Cardiac muscle cell (in vitro differentiated cells and primary cell): ENCODE data around the gene ARHGEF12. TPM values are rescaled to one million over a fixed set of nuclear protein-coding genes. Genes with fewer than 3 reads are reported as not detected.
A peak's percentile ranks its signal among the peaks of the same experiment; 100 is the strongest.

Experiments
- DNase-seq, 2 donors: peaks; one replicate each; pipeline versions ENCODE4 v3.0.0 to v3.0.0-alpha.2; 2010 to 2017; ENCODE audit warnings: low read depth in 1 of 2, low spot score in 1 of 2
- H3K27ac ChIP-seq: fragments of 200-600 bp; sonication (generic); 2 replicates; pipeline ENCODE4 v1.5.1; 2016
- H3K27me3 ChIP-seq: fragments of 200-600 bp; sonication (generic); 2 replicates; pipeline ENCODE4 v1.6.0; 2016; ENCODE audit warnings: control low read depth
- H3K36me3 ChIP-seq: fragments of 200-600 bp; sonication (generic); 2 replicates; pipeline ENCODE4 v1.5.1; 2016; ENCODE audit warnings: control low read depth
- H3K4me1 ChIP-seq: fragments of 200-600 bp; sonication (generic); 2 replicates; pipeline ENCODE4 v1.8.1; 2017; ENCODE audit warnings: low read depth, mild to moderate bottlenecking, mixed run types
- H3K4me3 ChIP-seq: fragments of 200-600 bp; sonication (generic); 2 replicates; pipeline ENCODE4 v1.5.1; 2016; ENCODE audit warnings: mild to moderate bottlenecking
- H3K9me3 ChIP-seq: fragments of 200-600 bp; sonication (generic); 2 replicates; pipeline ENCODE4 v1.5.1; 2017; ENCODE audit warnings: low read depth, mild to moderate bottlenecking, control low read depth
- CTCF ChIP-seq: IDR thresholded peaks from 2 replicates; pipeline ENCODE4 v1.5.1; 2012; ENCODE audit warnings: low read depth, mild to moderate bottlenecking, low read length
- polyA plus RNA-seq: library from polyadenylated mRNA; unstranded; fragments of >200 nt; fragmentation: Nextera tagmentation; extraction: Ambion mirVana; gene quantifications from 2 replicates; pipeline ENCODE4 v1.2.1, GENCODE V29; 2016
- total RNA-seq: library from RNA; depleted of rRNA; stranded (reverse); fragments of >200 nt; gene quantifications from 2 replicates; pipeline ENCODE4 v1.2.3, GENCODE V29; 2016

The ARHGEF12 gene
- total and polyA plus RNA-seq, 2 experiments from 2014 or later = 21.7 to 43.4 TPM

GRCh38 chr11:120318906-120319305 lies 17.3 kb upstream of the ARHGEF12 start:
- Histone ChIP-seq H3K9me3 (no peaks in the 10 kb centered on the region), H3K27me3 (no peaks in the 10 kb centered on the region), H3K4me1 (peaks cover 29% of the 10 kb centered on the region), H3K4me3 (no peak overlapping the region), H3K27ac (no peak overlapping the region), H3K36me3 (no peaks in the 10 kb centered on the region)
- no peak for TF ChIP-seq CTCF
- DNase-seq = no peak

DNA sequence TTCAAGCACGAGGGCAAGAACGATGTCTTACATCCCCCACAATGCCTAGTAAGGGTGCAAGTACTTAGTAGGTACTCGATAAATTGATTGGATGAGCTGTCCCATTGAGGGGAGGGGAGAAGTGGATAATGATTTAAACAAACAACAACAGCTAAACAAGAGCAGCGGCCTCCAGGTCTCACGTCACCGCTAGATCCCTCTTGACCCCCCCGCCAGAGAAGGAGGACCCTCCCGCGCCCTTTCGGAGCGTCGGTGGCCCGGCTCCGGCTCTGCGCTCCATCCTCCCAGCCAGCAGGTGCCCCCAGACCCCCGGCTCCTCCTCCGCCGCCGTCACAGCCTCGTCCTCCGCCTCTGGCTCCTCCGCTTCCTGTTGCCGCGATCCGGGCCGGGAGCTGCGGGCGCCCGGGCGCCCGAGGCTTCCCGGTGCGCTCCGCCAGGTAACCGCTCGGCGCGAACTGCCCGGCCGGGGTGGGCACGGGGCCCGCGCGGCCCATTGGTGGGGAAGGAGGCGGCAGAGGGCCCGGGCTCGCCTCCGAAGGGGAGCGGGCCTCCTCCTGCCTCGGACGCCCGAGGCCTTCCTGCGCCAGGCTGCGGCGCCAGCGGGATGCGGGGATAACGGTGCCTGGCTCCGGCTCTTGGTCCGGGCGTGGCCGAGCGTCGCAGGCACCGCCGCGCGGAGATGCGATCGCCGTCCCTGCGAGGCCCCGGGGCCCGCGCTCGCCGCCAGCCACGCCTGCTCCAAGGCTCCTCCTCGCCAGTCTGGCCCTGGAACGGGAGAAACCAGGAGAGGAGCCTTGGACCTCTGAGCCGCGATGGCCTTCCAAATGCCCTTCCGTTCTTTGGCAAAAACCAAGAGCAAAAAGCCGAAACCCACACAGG lies 11.0 kb upstream of the ARHGEF12 start, which contains the start of gene TLCD5:
Gene TLCD5, plus strand, starts transcription at position 368 of the 879 bp plus-strand sequence. CDS start 2,143 bp downstream, outside the sequence.
- Histone ChIP-seq H3K27me3 (no peaks in the 10 kb centered on the region), H3K4me3 (peak within 1 kb of the TSS; percentile 67), H3K4me1 (peaks cover 22% of the 10 kb centered on the region), H3K27ac (peak within 1 kb of the TSS; percentile 85), H3K9me3 (no peaks in the 10 kb centered on the region), H3K36me3 (peaks cover 2% of the 10 kb centered on the region)
- DNase-seq = peak; percentile 70 to 89
- no peak for TF ChIP-seq CTCF

DNA sequence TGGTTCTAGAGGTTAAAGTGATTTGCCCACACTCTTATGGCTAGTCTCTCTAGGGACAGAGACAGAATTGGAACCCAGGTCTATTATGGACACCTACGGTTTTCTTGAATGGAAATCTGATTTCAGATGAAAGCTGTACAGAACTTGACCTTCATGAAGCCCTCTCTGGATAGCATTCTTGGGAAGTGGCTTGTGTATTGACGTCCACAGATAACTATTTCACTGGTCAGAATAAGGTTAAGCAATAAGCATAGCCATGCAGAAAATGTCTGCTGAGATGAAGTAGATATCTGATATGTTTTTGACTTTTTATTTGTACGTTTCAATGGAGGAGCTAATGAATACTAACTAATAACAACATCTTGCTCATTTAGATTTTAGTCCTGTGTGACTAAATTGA lies 10.0 kb upstream of the ARHGEF12 start:
- Histone ChIP-seq H3K4me1 (peaks cover 23% of the 10 kb centered on the region), H3K27ac (peak overlapping the region; percentile 85), H3K9me3 (no peaks in the 10 kb centered on the region), H3K36me3 (peaks cover 11% of the 10 kb centered on the region), H3K27me3 (no peaks in the 10 kb centered on the region), H3K4me3 (peak overlapping the region; percentile 67)
- peak in 1 of 2 donors; percentile 76 for DNase-seq
- no peak for TF ChIP-seq CTCF

DNA sequence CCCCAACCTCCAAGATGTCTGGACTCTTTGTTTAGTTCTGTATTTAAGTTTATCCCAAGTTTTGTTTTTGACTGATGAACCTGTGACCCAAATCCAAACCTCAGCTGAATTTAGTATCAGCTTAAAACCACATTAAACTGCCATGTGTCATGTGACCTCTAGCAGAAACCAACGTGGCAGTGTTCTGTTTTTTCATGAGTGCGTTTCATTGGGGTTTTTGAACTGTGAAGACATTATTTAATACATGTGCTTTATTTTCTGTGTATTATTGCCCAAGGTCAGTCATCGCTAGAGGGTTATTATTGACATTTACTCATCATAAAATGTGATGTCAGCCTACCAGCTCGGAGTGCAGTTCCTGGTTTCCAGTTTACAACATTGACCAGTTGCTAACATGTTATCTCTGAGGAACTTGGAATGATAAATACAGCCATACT lies 9.3 kb upstream of the ARHGEF12 start:
- no peak for TF ChIP-seq CTCF
- H3K27ac ChIP-seq = peak overlapping the region; percentile 85
- no peaks in the 10 kb centered on the region for H3K27me3 ChIP-seq
- no peaks in the 10 kb centered on the region for H3K9me3 ChIP-seq
- no peak overlapping the region for H3K4me3 ChIP-seq
- H3K4me1 ChIP-seq = peaks cover 29% of the 10 kb centered on the region
- DNase-seq = peak in 1 of 2 donors; percentile 35
- H3K36me3 ChIP-seq = peaks cover 11% of the 10 kb centered on the region

- no peak for TF ChIP-seq CTCF
- peaks cover 29% of the 10 kb centered on the region for H3K4me1 ChIP-seq
- H3K36me3 ChIP-seq = peaks cover 11% of the 10 kb centered on the region
- H3K27ac ChIP-seq = no peak overlapping the region
- no peak for DNase-seq
- no peaks in the 10 kb centered on the region for H3K9me3 ChIP-seq
- H3K27me3 ChIP-seq = no peaks in the 10 kb centered on the region
- H3K4me3 ChIP-seq = no peak overlapping the region
These were observed 8.9 kb upstream of the ARHGEF12 start for GRCh38 chr11:120327311-120327710.
